Activated T-helper 17 cell treated with anti-CD3 and anti-CD28 coated beads, Interleukin-2, amount 50 U/mL, for 72 hours (primary cell): ENCODE results near the gene LSR. TPM values are rescaled to one million over a fixed set of nuclear protein-coding genes. Genes with fewer than 3 reads are reported as not detected.
A peak's percentile ranks its signal among the peaks of the same experiment; 100 is the strongest.

Source experiments
- ATAC-seq: fragments of 150-1000 bp; cut with Tn5 transposase; replicated peaks from 2 replicates; pipeline ENCODE4 v1.10.0; 2021; ENCODE audit warnings: mild to moderate bottlenecking, moderate library complexity
- H3K27ac Mint-ChIP-seq: one replicate; pipeline ENCODE4 v1.8.0; 2022; ENCODE audit warnings: mixed read lengths
- H3K27me3 Mint-ChIP-seq: one replicate; pipeline ENCODE4 v1.8.0; 2022; ENCODE audit warnings: mixed read lengths
- H3K36me3 Mint-ChIP-seq: one replicate; pipeline ENCODE4 v1.8.0; 2022; ENCODE audit warnings: low read depth, mild to moderate bottlenecking, mixed read lengths
- H3K4me1 Mint-ChIP-seq: one replicate; pipeline ENCODE4 v1.8.0; 2022; ENCODE audit warnings: mixed read lengths
- H3K4me3 Mint-ChIP-seq: one replicate; pipeline ENCODE4 v1.8.0; 2022; ENCODE audit warnings: mild to moderate bottlenecking, mixed read lengths
- H3K9me3 Mint-ChIP-seq: one replicate; pipeline ENCODE4 v1.8.0; 2022; ENCODE audit warnings: mixed read lengths
- total RNA-seq, 2 donors: library from RNA; stranded (reverse); gene quantifications; one replicate each; pipeline ENCODE4 v1.2.3, GENCODE V29; 2022

LSR gene
- total RNA-seq, 2 donors from 2014 or later = 19.1 to 38.0 TPM

DNA sequence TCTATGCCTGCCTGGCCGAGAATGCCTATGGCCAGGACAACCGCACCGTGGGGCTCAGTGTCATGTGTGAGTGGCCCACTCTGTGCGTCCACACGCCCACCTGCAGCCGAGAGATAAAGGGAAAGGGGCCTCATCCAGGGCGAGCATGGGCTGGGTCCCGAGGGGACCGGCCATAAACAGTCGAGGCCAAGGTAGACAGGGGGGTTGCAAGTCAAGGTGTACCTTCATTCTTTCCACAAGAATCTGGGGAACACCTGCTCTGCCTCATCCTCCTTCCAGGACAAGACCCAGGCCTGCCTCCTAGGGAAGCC, 51.5 kb downstream of the LSR start:
- Mint-ChIP-seq H3K9me3 (no peaks in the 10 kb centered on the region), H3K36me3 (no peaks in the 10 kb centered on the region), H3K4me3 (no peak overlapping the region), H3K27ac (no peak overlapping the region), H3K27me3 (no peaks in the 10 kb centered on the region), H3K4me1 (no peaks in the 10 kb centered on the region)
- ATAC-seq = no peak

DNA sequence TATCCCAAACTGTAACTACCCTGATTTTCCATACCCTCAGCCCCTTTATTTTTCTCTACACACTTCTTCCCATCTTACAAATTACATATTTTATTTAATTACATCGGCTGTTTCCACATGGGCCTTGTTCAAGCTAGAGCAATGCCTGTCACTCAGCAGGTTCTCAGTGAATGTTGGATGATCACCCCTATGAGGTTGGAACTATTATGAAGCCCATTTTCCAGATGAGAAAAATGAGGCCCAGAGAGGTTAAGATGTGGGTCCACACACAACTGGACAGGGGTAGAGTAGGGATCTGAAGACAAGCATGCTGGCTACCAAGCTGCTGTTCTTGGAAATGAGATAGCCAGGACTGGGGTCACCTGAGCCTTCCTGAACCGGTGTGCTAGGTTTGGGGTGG, 53.2 kb downstream of the LSR start:
- no peak overlapping the region for H3K4me3 Mint-ChIP-seq
- no peaks in the 10 kb centered on the region for H3K27me3 Mint-ChIP-seq
- peak overlapping the region; percentile 16 for H3K27ac Mint-ChIP-seq
- H3K4me1 Mint-ChIP-seq = no peaks in the 10 kb centered on the region
- H3K9me3 Mint-ChIP-seq = no peaks in the 10 kb centered on the region
- no peaks in the 10 kb centered on the region for H3K36me3 Mint-ChIP-seq
- no peak for ATAC-seq

DNA sequence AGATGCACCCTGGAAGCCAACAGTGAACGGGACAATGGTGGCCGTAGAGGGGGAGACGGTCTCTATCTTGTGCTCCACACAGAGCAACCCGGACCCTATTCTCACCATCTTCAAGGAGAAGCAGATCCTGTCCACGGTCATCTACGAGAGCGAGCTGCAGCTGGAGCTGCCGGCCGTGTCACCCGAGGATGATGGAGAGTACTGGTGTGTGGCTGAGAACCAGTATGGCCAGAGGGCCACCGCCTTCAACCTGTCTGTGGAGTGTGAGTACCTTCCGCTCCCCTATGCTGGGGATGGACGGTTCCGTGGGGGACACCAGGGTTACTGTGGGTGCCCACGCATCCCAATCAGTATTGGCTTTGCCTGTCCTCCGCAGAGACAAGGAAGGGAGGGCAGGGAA, 53.6 kb downstream of the LSR start:
- no peaks in the 10 kb centered on the region for H3K27me3 Mint-ChIP-seq
- ATAC-seq = no peak
- H3K4me1 Mint-ChIP-seq = no peaks in the 10 kb centered on the region
- H3K27ac Mint-ChIP-seq = peak overlapping the region; percentile 16
- H3K4me3 Mint-ChIP-seq = no peak overlapping the region
- H3K9me3 Mint-ChIP-seq = no peaks in the 10 kb centered on the region
- H3K36me3 Mint-ChIP-seq = no peaks in the 10 kb centered on the region

- H3K27me3 Mint-ChIP-seq = peaks cover 3% of the 10 kb centered on the region
- H3K4me3 Mint-ChIP-seq = no peak overlapping the region
- ATAC-seq = no peak
- no peaks in the 10 kb centered on the region for H3K4me1 Mint-ChIP-seq
- H3K36me3 Mint-ChIP-seq = no peaks in the 10 kb centered on the region
- no peaks in the 10 kb centered on the region for H3K9me3 Mint-ChIP-seq
- H3K27ac Mint-ChIP-seq = no peak overlapping the region
Measured at GRCh38 chr19:35303357-35303915, 54.6 kb downstream of the LSR start.

DNA sequence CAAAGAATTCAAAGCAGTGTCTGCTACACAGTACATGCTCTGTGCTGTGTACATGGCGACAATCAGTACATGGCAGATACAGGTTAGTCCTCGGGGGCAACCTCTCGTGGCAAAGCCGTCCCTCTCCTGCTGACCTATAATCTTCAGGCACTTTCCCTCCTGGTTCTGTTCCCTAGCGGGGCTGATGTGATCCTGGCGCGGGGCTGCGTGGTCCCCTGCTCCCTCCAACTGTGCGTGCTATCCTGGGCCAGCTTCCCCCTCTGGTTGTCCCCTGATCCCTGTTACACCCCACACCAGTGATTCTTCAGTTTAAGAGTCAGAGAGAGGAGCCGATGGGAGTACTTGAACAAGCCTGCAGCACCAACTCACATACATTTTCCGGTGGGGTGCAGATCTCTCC, 55.2 kb downstream of the LSR start:
- Mint-ChIP-seq H3K4me3 (no peak overlapping the region), H3K9me3 (no peaks in the 10 kb centered on the region), H3K27ac (no peak overlapping the region), H3K4me1 (no peaks in the 10 kb centered on the region), H3K36me3 (no peaks in the 10 kb centered on the region), H3K27me3 (peaks cover 3% of the 10 kb centered on the region)
- no peak for ATAC-seq

DNA sequence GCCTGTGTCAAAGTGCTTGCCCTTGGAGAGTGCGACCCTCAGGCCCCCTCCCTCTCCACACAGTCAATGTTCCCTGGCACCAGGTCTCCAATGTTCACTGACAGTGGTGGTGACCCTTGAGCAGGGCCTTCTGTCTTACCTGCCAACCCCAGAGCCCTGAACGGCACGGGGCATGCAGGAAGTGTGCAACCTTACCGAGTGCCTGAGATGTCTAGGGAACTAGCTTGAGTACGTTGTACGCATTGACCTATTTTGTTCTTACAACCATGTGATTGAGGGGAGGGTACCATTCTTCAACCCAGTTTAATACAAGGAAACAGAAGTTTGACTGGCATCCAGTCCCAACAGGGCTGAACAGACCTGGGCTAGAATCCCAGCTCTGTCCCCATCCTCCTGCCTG, 56.4 kb downstream of the LSR start:
- no peak for ATAC-seq
- Mint-ChIP-seq H3K27ac (no peak overlapping the region), H3K9me3 (no peaks in the 10 kb centered on the region), H3K36me3 (no peaks in the 10 kb centered on the region), H3K4me1 (no peaks in the 10 kb centered on the region), H3K27me3 (peaks cover 3% of the 10 kb centered on the region), H3K4me3 (no peak overlapping the region)

DNA sequence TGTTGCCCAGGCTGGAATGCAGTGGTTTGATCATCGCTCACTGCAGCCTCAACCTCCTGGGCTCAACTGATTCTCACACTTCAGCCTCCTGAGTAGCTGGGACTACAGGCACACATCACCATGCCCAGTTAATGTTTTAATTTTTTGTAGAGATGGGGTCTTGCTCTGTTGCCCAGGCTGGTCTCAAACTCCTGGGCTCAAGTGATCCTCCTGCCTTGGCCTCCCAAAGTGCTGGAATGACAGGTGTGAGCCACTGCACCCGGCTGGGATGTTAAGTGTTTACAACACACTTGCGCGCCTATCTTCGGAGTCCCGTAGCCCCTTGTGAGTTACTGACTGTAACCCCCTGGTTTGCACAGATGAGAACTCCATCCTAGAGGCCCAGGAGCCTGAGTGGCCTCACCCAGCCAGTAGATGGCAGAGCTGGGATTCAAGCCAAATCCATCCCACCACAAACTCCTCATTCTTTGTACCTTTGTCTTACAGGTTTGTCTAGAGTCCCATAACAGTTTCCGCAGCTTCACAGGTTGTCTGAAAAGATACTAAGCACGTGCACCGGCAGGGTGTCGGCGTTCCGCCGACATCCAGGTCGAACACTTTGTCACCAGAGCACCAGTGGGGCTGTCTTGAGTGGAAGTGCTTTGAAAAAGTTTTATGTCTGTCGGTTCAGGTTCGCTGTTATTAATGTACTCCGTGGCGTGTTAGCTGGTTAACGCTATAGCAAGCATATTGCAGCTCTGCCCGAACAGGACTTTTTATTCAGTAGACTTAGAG, 57.9 kb downstream of the LSR start:
- ATAC-seq = no peak
- Mint-ChIP-seq H3K27me3 (peaks cover 3% of the 10 kb centered on the region), H3K9me3 (no peaks in the 10 kb centered on the region), H3K27ac (no peak overlapping the region), H3K36me3 (no peaks in the 10 kb centered on the region), H3K4me1 (no peaks in the 10 kb centered on the region), H3K4me3 (no peak overlapping the region)

DNA sequence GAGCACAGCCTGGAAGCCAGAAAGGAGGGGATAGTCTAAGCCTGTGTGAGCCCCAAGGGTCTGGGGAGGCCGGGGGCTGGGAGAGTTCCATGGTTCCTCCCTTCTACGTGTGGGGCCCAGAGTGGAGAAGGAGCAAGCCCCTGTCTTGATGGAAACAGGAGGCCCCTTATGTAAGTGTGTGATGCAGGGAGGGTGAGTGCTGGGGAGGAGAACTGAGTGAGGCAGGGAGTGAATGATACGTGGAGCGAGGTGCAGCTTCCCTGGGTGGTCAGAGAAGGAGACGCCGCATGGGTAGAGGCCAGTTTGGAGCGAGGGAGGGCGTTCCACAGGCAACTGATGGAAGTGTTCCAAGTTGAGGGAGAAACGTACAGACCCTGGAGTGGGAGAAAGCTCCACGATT, 59.1 kb downstream of the LSR start:
- Mint-ChIP-seq H3K4me1 (no peaks in the 10 kb centered on the region), H3K27me3 (peaks cover 3% of the 10 kb centered on the region), H3K9me3 (no peaks in the 10 kb centered on the region), H3K27ac (no peak overlapping the region), H3K4me3 (no peak overlapping the region), H3K36me3 (no peaks in the 10 kb centered on the region)
- no peak for ATAC-seq

DNA sequence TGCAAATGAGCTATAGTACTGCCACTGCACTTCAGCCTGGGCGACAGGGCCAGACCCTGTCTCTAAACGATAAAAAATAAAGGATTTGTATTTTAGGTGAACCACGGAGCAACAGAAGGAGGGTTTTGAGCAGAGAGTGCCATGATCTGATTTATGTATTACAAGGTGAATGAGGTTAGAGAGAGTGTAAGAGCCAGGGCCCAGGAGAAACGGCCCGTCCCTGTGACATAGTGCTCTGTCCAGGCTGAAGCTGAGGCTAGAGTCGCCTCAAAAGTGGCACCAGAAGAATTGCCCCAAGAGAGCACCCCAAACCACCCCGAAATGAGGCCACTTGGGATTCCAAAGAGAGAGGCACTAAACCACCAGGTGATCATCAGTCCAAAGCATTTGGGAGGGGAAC, 60.1 kb downstream of the LSR start:
- Mint-ChIP-seq H3K4me3 (no peak overlapping the region), H3K4me1 (no peaks in the 10 kb centered on the region)

DNA sequence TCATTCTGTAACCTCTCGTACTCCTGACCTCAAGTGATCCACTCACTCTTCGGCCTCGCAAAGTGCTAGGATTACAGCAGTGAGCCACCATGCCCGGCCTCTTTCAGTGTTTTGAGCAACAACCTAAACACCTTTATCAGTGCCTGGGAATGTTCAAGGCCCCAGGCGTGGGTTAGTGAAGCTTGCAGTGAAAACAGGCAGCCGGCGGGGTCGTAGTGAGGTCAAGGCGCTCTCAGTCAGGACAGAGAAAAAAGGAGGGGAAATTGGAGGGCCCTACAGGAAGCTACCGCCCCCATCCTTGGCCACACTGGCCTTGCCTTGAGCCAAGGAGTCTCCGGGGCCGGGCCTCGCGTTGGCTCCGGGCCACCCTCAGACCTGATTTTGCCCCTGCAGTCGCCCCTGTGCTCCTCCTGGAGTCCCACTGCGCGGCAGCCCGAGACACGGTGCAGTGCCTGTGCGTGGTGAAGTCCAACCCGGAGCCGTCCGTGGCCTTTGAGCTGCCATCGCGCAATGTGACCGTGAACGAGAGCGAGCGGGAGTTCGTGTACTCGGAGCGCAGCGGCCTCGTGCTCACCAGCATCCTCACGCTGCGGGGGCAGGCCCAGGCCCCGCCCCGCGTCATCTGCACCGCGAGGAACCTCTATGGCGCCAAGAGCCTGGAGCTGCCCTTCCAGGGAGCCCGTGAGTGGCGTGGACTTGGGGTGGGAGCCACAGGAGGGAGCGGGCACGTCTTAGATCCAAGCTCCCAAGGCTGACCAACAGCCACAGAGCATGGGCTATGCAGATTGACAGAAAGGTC, 60.9 kb downstream of the LSR start:
- H3K4me1 Mint-ChIP-seq = no peaks in the 10 kb centered on the region
- peaks cover 6% of the 10 kb centered on the region for H3K27me3 Mint-ChIP-seq

More for the DNA sequence above, 60.1 kb downstream of the LSR start:
- ATAC-seq = no peak
- Mint-ChIP-seq H3K36me3 (no peaks in the 10 kb centered on the region), H3K27ac (peak overlapping the region; percentile 0), H3K27me3 (peaks cover 3% of the 10 kb centered on the region), H3K9me3 (no peaks in the 10 kb centered on the region)

GRCh38 chr19:35310331-35310730, 61.5 kb downstream of the LSR start:
- H3K4me3 Mint-ChIP-seq = no peak overlapping the region
- no peaks in the 10 kb centered on the region for H3K36me3 Mint-ChIP-seq
- H3K27me3 Mint-ChIP-seq = peaks cover 6% of the 10 kb centered on the region
- peak overlapping the region; percentile 21 for H3K27ac Mint-ChIP-seq
- no peaks in the 10 kb centered on the region for H3K9me3 Mint-ChIP-seq
- H3K4me1 Mint-ChIP-seq = no peaks in the 10 kb centered on the region
- peak; percentile 28 for ATAC-seq

More for the DNA sequence above, 60.9 kb downstream of the LSR start:
- no peak for ATAC-seq
- H3K9me3 Mint-ChIP-seq = no peaks in the 10 kb centered on the region
- peak overlapping the region; percentile 0 for H3K27ac Mint-ChIP-seq
- H3K4me3 Mint-ChIP-seq = no peak overlapping the region
- H3K36me3 Mint-ChIP-seq = no peaks in the 10 kb centered on the region

DNA sequence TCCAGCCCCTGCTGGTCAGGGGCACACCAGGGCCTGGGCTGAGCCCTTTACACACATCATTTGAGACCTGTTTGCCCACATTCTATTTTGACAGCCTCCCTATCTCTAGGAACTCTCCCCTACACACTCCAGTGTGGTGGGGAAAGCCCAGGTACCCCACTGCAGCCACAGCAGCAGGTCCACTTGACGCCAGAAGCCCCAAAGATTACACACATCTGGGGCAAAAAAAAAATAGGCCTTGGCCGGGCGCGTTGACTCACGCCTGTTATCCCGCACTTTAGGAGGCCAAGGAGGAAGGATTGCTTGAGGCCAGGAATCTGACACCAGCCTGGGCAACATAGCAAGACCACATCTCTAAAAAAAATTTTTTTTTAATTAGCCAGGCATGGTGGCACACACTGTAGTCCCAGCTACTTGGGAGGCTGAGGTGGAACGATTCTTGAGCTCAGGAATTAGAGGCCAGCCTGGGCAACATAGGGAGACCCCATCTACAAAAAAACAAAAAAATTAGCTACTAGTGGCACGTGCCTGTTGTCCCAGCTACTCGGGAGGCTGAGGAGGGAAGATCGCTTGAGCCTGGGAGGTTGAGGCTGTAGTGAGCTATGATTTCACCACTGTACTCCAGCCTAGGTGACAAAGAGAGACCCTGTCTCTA, 62.1 kb downstream of the LSR start:
- Mint-ChIP-seq H3K36me3 (no peaks in the 10 kb centered on the region), H3K9me3 (no peaks in the 10 kb centered on the region), H3K27me3 (peaks cover 6% of the 10 kb centered on the region), H3K4me3 (no peak overlapping the region), H3K4me1 (no peaks in the 10 kb centered on the region), H3K27ac (peak overlapping the region; percentile 21)
- ATAC-seq = no peak

- H3K4me1 Mint-ChIP-seq = no peaks in the 10 kb centered on the region
- no peaks in the 10 kb centered on the region for H3K36me3 Mint-ChIP-seq
- H3K9me3 Mint-ChIP-seq = no peaks in the 10 kb centered on the region
- H3K27me3 Mint-ChIP-seq = peaks cover 6% of the 10 kb centered on the region
- no peak for ATAC-seq
- no peak overlapping the region for H3K4me3 Mint-ChIP-seq
- H3K27ac Mint-ChIP-seq = no peak overlapping the region
Measured at GRCh38 chr19:35311901-35312665, 63.3 kb downstream of the LSR start.

- Mint-ChIP-seq H3K27ac (no peak overlapping the region), H3K27me3 (peaks cover 3% of the 10 kb centered on the region), H3K4me3 (no peak overlapping the region), H3K9me3 (no peaks in the 10 kb centered on the region), H3K36me3 (no peaks in the 10 kb centered on the region), H3K4me1 (peaks cover 1% of the 10 kb centered on the region)
- no peak for ATAC-seq
Measured at GRCh38 chr19:35313587-35313986, 64.8 kb downstream of the LSR start.
